ENCODE results near the gene STAC3. TPM values are rescaled to one million over a fixed set of nuclear protein-coding genes. Genes with fewer than 3 reads are reported as not detected.
A peak's percentile ranks its signal among the peaks of the same experiment; 100 is the strongest.

STAC3 gene
- total RNA-seq, 1 experiment from 2014 or later = 3.3 TPM

- no peak for TF ChIP-seq ESRRA (CRISPR knock-in tag; IDR thresholded peaks at IDR 0.05; ENCODE audit: borderline replicate concordance)
- ATAC-seq (no peak), DNase-seq (ENCODE audit: low spot score) (no peak)
- Mint-ChIP-seq H3K27me3 (ENCODE audit: low read depth) (peaks cover 55% of the 10 kb centered on the region), H3K4me1 (peaks cover 50% of the 10 kb centered on the region), H3K27ac (peak overlapping the region; percentile 53; the same call in 1 of the 2 replicates), H3K36me3 (peaks cover 35% of the 10 kb centered on the region), H3K4me3 (no peak overlapping the region), H3K9me3 (no peaks in the 10 kb centered on the region)
- ChIA-PET CTCF (interaction anchor here (0.6 to 1.6 kb wide), 4 partner anchors 9 to 20 kb away, joined by 3 to 6 read pairs (median 4); no protein-coding TSS in a partner anchor), POLR2A (no interaction called here)
Measured at GRCh38 chr12:57233357-57234232, 17.4 kb downstream of the STAC3 start.

- CTCF ChIA-PET = interaction anchor here (1.3 kb wide), 1 partner anchor 19 kb away, joined by 7 read pairs; no protein-coding TSS in a partner anchor
- H3K36me3 Mint-ChIP-seq = peaks cover 35% of the 10 kb centered on the region
Measured at GRCh38 chr12:57232156-57232756, 18.7 kb downstream of the STAC3 start.

More at GRCh38 chr12:57232156-57232756, 18.7 kb downstream of the STAC3 start:
- DNase-seq (ENCODE audit: low spot score) (no peak), ATAC-seq (no peak)
- Mint-ChIP-seq H3K4me1 (peaks cover 51% of the 10 kb centered on the region), H3K27me3 (ENCODE audit: low read depth) (peaks cover 51% of the 10 kb centered on the region), H3K27ac (no peak overlapping the region), H3K9me3 (no peaks in the 10 kb centered on the region), H3K4me3 (no peak overlapping the region)
- TF ChIP-seq ZNF219 (CRISPR knock-in tag; IDR thresholded peaks at IDR 0.05; ENCODE audit: borderline replicate concordance) (no peak), ZBTB21 (CRISPR knock-in tag; IDR thresholded peaks at IDR 0.05; ENCODE audit: borderline replicate concordance) (no peak), NFATC4 (CRISPR knock-in tag; IDR thresholded peaks at IDR 0.05) (no peak), AFF4 (CRISPR knock-in tag; IDR thresholded peaks at IDR 0.05; ENCODE audit: borderline replicate concordance) (no peak), SP1 (CRISPR knock-in tag; conservative IDR thresholded peaks at IDR 0.05) (no peak), ZNF423 (CRISPR knock-in tag; IDR thresholded peaks at IDR 0.05) (no peak), ZNF317 (CRISPR knock-in tag; IDR thresholded peaks at IDR 0.05; ENCODE audit: borderline replicate concordance, low read depth) (no peak), MYBL2 (CRISPR knock-in tag; IDR thresholded peaks at IDR 0.05) (no peak), FOXJ3 (CRISPR knock-in tag; IDR thresholded peaks at IDR 0.05; ENCODE audit: borderline replicate concordance) (no peak), NR1H2 (CRISPR knock-in tag; IDR thresholded peaks at IDR 0.05) (no peak), ELF4 (CRISPR knock-in tag; IDR thresholded peaks at IDR 0.05; ENCODE audit: low read depth) (no peak), HMGXB4 (CRISPR knock-in tag; IDR thresholded peaks at IDR 0.05) (no peak), ZNF121 (CRISPR knock-in tag; IDR thresholded peaks at IDR 0.05) (no peak)
- TF ChIP-seq, protein P1, sequence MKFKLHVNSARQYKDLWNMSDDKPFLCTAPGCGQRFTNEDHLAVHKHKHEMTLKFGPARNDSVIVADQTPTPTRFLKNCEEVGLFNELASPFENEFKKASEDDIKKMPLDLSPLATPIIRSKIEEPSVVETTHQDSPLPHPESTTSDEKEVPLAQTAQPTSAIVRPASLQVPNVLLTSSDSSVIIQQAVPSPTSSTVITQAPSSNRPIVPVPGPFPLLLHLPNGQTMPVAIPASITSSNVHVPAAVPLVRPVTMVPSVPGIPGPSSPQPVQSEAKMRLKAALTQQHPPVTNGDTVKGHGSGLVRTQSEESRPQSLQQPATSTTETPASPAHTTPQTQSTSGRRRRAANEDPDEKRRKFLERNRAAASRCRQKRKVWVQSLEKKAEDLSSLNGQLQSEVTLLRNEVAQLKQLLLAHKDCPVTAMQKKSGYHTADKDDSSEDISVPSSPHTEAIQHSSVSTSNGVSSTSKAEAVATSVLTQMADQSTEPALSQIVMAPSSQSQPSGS (CRISPR knock-in tag; IDR thresholded peaks at IDR 0.05; ENCODE audit: borderline replicate concordance, low read depth) = no peak
- POLR2A ChIA-PET = interaction anchor here (1.6 kb wide), 1 partner anchor 9 kb away, joined by 4 read pairs; no protein-coding TSS in a partner anchor
